NCI-H1105 treated with DMSO at 0.1 percent for 48 hours (cell line): ENCODE data around the gene HLA-DMA.

Source experiments
- DNase-seq: peaks from one replicate; lab custom pipeline; 2025; lab: John Stamatoyannopoulos, UW

Gene HLA-DMA

DNA sequence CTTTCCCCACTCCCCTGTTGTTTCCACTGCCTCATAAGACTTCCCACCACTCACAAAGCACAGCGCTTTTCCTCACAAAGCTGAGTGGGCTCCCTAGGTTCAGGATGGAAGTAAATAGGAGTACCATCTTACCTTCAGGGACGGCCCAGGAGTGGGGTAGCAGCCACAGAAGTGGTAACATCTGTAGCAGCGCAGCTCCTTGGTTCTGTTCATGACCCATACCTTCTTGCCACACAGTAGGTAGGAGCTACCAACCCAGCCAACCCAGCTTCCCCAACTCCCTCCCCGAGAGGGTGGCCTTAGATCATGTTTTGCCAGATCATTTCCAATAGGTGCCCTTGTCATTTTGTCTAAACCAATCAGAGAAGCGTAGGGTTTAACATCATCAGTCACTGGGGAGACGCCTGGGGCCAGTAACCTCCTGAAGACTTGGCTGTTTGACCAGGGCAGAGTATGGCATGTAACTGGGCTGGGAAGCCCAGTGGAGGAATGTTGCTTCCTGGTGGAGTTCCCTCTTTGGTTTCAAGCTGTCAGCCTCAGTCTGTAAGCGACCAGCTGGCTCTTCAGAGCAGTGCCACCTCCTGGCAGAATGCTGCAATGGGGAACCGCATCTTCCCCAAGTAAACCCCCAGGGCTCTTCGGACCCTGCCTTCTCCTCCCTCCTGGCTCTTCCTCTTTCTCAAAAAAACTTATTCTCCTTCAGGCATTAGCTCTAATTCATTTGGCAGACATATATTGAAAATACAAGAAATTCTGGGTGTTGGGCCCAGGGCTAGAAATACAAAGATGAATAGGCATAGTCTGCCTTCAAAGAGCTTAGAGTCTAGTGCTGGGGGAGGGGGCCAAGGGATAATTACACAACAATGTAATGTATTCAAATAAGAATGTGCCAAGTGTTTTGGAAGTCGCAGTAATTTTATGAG, at the start of gene HLA-DMA:
HLA-DMA (minus strand) TSS at position 281 of the 923 bp plus-strand sequence; CDS start at position 220, 61 bp downstream.
- peak; percentile 20 for DNase-seq

DNA sequence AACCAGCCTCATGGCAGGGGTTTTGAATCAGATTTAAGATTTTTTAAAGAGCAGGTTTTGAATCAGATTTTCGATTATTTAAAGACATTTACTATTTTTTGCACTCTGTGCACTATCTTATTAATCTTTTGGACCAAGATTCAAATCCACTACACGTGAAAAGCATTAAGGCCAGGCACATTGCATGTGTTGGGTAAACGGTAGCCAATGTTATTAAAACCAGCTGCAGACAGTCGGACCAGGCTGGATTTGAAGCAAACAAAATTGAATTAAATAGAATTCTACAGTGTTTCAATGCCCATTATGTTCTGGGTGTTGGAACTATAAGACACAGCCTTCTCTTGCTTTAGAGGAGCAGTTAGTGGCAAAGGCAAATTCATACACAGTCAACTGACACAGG, 48.8 kb upstream of the HLA-DMA start:
- DNase-seq, result no peak

- peak; percentile 34 for DNase-seq
These were observed 47.2 kb upstream of the HLA-DMA start for GRCh38 chr6:33000055-33000454.

- DNase-seq, result no peak
These were observed 42.6 kb upstream of the HLA-DMA start for GRCh38 chr6:32995448-32995847.

GRCh38 chr6:32993363-32993973, 40.6 kb upstream of the HLA-DMA start:
- no peak for DNase-seq

DNA sequence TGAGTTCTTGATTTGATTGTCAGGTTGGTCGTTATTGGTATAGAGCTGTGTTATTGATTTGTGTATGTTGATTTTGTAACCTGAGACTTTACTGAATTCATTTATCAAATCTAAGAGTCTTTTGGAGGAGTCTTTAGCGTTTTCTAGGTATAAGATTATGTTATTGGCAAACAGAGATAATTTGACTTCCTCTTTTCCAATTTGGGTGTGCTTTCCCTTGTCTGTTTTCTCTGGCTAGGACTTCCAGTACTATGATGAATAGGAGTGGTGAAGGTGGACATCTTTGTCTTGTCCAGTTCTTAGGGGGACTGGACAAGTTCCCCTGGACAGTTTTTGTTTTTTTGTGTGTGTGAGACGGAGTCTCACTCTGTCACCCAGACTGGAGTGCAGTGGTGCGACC, 39.1 kb upstream of the HLA-DMA start:
- no peak for DNase-seq

- no peak for DNase-seq
These were observed 36.5 kb upstream of the HLA-DMA start for GRCh38 chr6:32989368-32989767.

DNA sequence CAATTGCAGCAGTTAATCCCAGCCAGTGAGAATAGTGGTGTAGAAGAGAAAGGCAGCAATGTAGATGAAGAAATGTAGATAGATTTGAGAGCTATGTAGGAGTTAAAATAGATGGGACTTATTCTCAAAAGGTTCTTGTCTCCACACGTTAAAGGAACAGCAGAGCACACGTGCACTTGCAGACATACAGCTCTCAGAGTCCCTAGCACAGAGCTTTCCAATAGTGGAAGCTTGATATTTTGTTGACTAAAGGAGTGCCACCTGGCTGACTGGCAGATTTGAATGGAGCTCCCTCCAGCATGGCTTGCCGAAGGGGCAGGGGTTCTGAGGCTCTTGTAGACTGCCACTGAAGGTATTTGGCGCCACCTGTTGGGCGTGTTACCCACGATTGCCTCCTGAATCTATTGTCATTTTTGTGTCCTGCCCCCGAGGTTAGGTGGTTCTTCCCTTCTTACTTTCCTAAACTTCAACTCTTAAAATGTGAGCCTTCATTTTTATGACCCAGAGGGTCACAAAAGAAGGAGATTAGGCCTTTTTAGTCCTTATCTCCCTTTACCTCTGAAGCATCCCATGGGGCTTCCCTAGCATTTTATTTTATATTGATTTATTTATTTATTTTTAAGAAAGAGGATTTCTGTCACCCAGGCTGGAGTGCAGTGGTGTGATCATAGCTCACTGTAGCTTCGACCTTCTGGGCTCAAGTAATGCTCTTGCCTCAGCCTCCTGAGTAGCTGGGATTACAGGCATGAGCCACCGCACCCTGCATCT, 31.9 kb upstream of the HLA-DMA start:
- DNase-seq, result peak; percentile 93

DNA sequence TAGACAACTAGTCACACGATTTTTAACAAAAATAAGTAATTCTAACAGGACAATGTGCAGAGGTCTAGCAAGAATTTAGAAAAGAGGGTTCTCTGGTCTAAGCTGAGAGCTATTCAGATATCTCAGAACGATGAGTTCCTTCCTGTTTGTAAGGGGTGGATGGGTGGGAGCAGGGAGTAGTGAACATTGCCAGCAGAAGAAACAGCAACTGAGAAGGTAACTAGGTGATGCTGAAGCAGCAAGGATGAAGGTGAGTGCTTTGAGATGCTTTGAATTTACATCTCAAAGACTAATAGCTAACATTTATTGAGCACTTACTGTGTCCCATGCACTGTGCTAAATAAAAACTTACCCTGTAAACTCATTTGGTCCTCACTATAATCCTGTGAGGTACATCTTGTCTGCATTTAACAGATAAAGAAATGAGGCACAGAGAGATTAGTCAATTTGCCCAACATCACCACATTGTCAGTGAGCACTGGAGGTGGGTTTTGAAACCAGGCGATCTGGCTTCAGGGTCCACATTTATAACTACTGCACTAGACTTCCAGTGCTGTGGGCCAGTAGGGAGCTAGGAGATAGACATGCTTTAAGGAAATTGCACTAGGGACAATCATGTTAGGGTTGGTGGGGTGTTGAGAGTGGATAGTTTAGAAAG, 31.2 kb upstream of the HLA-DMA start:
- no peak for DNase-seq

DNA sequence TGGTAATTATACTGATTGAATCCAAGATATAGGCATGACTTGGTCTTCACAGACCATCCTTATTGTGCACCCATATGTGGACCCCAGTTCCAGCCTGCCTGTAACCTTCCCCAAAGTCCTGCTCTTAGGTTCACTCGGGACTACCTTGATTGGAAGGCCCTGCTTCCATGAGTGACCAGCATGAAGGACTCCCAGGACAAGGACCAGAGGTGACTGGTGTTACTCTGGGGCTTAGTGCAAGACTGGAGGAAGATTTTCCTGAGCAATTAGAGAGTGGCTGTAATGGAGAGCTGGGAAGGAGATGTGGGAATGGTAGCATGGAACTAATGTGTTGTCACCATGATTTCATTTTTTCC, 30.6 kb upstream of the HLA-DMA start:
- DNase-seq, result no peak

GRCh38 chr6:32982702-32983492, 30.0 kb upstream of the HLA-DMA start:
- no peak for DNase-seq

GRCh38 chr6:32982084-32982701, 29.3 kb upstream of the HLA-DMA start:
- peak; percentile 86 for DNase-seq

DNA sequence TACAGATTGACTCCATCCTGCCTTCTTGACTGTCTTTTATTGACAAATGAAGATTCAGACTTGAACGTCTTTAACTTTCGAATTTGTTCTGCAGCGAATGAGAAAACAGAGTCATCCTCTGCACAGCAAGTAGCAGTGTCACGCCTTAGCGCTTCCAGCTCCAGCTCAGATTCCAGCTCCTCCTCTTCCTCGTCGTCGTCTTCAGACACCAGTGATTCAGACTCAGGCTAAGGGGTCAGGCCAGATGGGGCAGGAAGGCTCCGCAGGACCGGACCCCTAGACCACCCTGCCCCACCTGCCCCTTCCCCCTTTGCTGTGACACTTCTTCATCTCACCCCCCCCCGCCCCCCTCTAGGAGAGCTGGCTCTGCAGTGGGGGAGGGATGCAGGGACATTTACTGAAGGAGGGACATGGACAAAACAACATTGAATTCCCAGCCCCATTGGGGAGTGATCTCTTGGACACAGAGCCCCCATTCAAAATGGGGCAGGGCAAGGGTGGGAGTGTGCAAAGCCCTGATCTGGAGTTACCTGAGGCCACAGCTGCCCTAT, 27.7 kb upstream of the HLA-DMA start:
- no peak for DNase-seq

DNA sequence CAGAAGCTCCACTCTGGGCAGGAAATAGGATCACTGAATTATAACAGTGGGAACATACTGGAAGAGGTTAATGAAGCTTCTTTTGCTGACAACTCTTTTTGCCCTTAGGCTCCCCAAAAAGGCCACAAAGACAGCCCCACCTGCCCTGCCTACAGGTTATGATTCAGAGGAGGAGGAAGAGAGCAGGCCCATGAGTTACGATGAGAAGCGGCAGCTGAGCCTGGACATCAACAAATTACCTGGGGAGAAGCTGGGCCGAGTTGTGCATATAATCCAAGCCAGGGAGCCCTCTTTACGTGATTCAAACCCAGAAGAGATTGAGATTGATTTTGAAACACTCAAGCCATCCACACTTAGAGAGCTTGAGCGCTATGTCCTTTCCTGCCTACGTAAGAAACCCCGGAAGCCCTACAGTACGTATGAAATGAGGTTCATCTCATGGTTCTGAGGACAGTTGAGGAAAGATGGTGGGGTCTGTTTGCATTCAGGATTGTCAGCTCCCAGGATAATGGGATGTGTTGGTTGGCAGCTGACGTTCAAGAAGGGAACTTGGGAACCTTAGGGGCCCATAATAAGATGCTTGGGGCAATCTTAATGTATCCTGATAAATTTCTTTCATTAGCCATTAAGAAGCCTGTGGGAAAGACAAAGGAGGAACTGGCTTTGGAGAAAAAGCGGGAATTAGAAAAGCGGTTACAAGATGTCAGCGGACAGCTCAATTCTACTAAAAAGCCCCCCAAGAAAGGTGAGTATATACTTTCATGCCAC, 27.0 kb upstream of the HLA-DMA start:
- no peak for DNase-seq

DNA sequence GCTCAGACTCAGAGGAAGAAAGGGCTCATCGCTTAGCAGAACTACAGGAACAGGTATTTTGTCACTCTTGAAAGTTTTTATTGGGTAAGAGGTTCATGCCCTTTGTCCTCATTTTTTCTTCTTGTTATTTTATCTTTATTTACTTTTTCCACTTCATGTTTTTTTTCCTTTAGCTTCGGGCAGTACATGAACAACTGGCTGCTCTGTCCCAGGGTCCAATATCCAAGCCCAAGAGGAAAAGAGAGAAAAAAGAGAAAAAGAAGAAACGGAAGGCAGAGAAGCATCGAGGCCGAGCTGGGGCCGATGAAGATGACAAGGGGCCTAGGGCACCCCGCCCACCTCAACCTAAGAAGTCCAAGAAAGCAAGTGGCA, 25.0 kb upstream of the HLA-DMA start:
- no peak for DNase-seq

GRCh38 chr6:32977272-32977952, 24.5 kb upstream of the HLA-DMA start:
- DNase-seq, result no peak

DNA sequence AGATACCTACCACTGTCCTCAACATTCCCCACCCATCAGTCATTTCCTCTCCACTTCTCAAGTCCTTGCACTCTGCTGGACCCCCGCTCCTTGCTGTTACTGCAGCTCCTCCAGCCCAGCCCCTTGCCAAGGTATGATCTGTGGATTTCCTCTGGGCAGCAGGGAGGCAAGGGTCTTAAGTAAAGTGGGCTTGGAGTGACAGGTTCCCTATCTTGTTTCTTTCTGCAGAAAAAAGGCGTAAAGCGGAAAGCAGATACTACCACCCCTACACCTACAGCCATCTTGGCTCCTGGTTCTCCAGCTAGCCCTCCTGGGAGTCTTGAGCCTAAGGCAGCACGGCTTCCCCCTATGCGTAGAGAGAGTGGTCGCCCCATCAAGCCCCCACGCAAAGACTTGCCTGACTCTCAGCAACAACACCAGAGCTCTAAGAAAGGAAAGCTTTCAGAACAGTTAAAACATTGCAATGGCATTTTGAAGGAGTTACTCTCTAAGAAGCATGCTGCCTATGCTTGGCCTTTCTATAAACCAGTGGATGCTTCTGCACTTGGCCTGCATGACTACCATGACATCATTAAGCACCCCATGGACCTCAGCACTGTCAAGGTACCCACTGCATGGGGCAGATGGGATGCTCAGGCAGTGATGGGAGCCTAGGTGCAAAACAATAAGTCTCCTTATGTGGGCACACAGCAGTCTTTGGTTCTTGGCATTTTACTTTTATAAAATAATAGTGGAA, 23.6 kb upstream of the HLA-DMA start:
- DNase-seq, result no peak

DNA sequence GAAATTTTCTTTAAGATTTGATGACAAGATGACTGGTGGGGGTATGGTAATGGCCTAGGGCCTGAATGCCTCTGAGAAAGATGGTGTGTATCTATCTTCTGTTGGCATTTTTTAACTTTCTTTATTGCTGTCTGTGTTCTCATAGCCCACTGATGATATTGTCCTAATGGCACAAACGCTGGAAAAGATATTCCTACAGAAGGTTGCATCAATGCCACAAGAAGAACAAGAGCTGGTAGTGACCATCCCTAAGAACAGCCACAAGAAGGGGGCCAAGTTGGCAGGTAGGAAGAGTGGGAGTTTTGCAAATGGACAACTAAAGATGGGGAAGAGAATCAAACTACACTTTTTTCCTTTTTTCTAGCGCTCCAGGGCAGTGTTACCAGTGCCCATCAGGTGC, 23.0 kb upstream of the HLA-DMA start:
- no peak for DNase-seq
